K562 (cell line): ENCODE measurements around the gene SAMD15. TPM values are rescaled to one million over a fixed set of nuclear protein-coding genes. Genes with fewer than 3 reads are reported as not detected.

ENCODE experiments used
- ATAC-seq: fragments of 200-7000 bp; cut with Tn5 transposase; 3 replicates; pipeline ENCODE4 v1.9.1; 2020; ENCODE audit warnings: moderate library complexity
- BruUV-seq: library from RNA; stranded (reverse); fragments of 400-500 nt; replicated peaks from 2 replicates; lab custom pipeline; 2021; lab: Mats Ljungman, UMichigan
- CTCF ChIA-PET: fragments of 300-600 bp; formaldehyde crosslinking; extraction: SDS; loops from one replicate; lab custom pipeline; 2021; ENCODE audit warnings: low intra/inter-chr PET ratio; lab: Yijun Ruan, JAX
- POLR2A ChIA-PET: fragments of 300-600, 350-650 bp; sonication (Branson Sonifier 250); formaldehyde crosslinking; extraction: SDS; loops from one replicate; lab custom pipeline; 2021; ENCODE audit warnings: antibody characterized with exemption, inconsistent platforms; lab: Yijun Ruan, JAX
- DNase-seq, 4 experiments: peaks; one replicate each; pipeline versions ENCODE4 v3.0.0 to v3.0.0-alpha.2; 2011 to 2018; ENCODE audit warnings: low spot score in 3 of 4, mixed read lengths in 3 of 4; ENCODE audit errors: extremely low read depth in 1 of 4
- FAIRE-seq: peaks from 2 replicates; lab custom pipeline; 2011; peaks lifted over from hg19 to GRCh38; lab: Jason Lieb, UNC
- H2AFZ ChIP-seq: 2 replicates; pipeline ENCODE4 v1.6.0; 2011; ENCODE audit warnings: low read depth, low read length, control low read depth, inconsistent platforms
- H3K27ac ChIP-seq: fragments of 200-600 bp; 3 replicates; pipeline ENCODE4 v1.8.0; 2011; ENCODE audit warnings: low read depth, mild to moderate bottlenecking, control low read depth, inconsistent platforms, low read length, moderate library complexity, mixed read lengths; ENCODE audit errors: extremely low read depth
- H3K27me3 ChIP-seq, 2 experiments: fragments of 300-600 bp in 1 of 2; 2 replicates in 1 of 2; 3 replicates in 1 of 2; pipeline versions ENCODE4 v1.6.0 to v1.8.0; 2011; ENCODE audit warnings: inconsistent platforms in 2 of 2, low read length in 2 of 2, mild to moderate bottlenecking in 1 of 2, mixed read lengths in 1 of 2, moderate library complexity in 1 of 2; ENCODE audit not compliant: control insufficient read depth in 2 of 2, insufficient read depth in 2 of 2
- H3K36me3 ChIP-seq: fragments of 300-600 bp; 3 replicates; pipeline ENCODE4 v1.8.0; 2011; ENCODE audit warnings: mild to moderate bottlenecking, low read length, inconsistent platforms; ENCODE audit not compliant: control insufficient read depth, insufficient read depth
- H3K4me1 ChIP-seq, 2 experiments: fragments of 200-600 bp in 1 of 2; replicated peaks in 1 of 2; 2 replicates in 1 of 2; 3 replicates in 1 of 2; pipeline versions ENCODE4 v1.5.1 to v1.8.0; 2011; ENCODE audit warnings: inconsistent platforms in 2 of 2, low read length in 2 of 2, mild to moderate bottlenecking in 1 of 2, mixed read lengths in 1 of 2, moderate library complexity in 1 of 2; ENCODE audit not compliant: control insufficient read depth in 2 of 2, insufficient read depth in 2 of 2
- H3K4me2 ChIP-seq: 2 replicates; pipeline ENCODE4 v1.6.1; 2011; ENCODE audit warnings: low read length, control low read depth, inconsistent platforms, mixed read lengths; ENCODE audit not compliant: insufficient read depth
- H3K4me3 ChIP-seq: fragments of 200-600 bp; sonication (generic), shearing (Covaris generic); 2 replicates; pipeline ENCODE4 v1.5.1; 2016; ENCODE audit warnings: control low read depth, inconsistent platforms
- H3K79me2 ChIP-seq: fragments of 200-600 bp; 3 replicates; pipeline ENCODE4 v1.8.0; 2011; ENCODE audit warnings: low read length, inconsistent platforms; ENCODE audit not compliant: control insufficient read depth, insufficient read depth
- H3K9ac ChIP-seq, 2 experiments: 2 replicates each; pipeline versions ENCODE4 v1.6.0 to v1.6.1; 2011; ENCODE audit warnings: low read depth in 2 of 2, low read length in 2 of 2, control low read depth in 1 of 2, inconsistent platforms in 1 of 2, mild to moderate bottlenecking in 1 of 2, mixed read lengths in 1 of 2; ENCODE audit not compliant: insufficient read depth in 1 of 2
- H3K9me1 ChIP-seq: one replicate; pipeline ENCODE4 v1.6.0; 2011; ENCODE audit warnings: inconsistent platforms, mild to moderate bottlenecking, low read length, moderate library complexity; ENCODE audit not compliant: control insufficient read depth, insufficient read depth
- H3K9me3 ChIP-seq: replicated peaks from 2 replicates; pipeline ENCODE4 v1.5.1; 2011; ENCODE audit warnings: low read depth, low read length, inconsistent platforms; ENCODE audit not compliant: control insufficient read depth, insufficient read depth
- H4K20me1 ChIP-seq: replicated peaks from 2 replicates; pipeline ENCODE4 v1.6.1; 2011; ENCODE audit warnings: low read length, inconsistent platforms, mixed read lengths; ENCODE audit not compliant: control insufficient read depth, insufficient read depth
- CAMTA2 ChIP-seq: fragments of 250-450 bp; sonication (Bioruptor Pico); conservative IDR thresholded peaks from 2 replicates; pipeline ENCODE4 v1.5.1; 2022
- DMBX1 ChIP-seq: fragments of 250-450 bp; sonication (Bioruptor Pico); IDR thresholded peaks from 2 replicates; pipeline ENCODE4 v1.8.0; 2022; ENCODE audit warnings: inconsistent platforms, mild to moderate bottlenecking, moderate library complexity, borderline replicate concordance
- ETV5 ChIP-seq: sonication (generic); formaldehyde crosslinking; IDR thresholded peaks from 2 replicates; pipeline ENCODE4 v1.4.0; 2020; ENCODE audit warnings: low read depth, mild to moderate bottlenecking, missing genetic modification reagents
- EWSR1 ChIP-seq: fragments of 450-650 bp; IDR thresholded peaks from 2 replicates; pipeline ENCODE4 v1.6.1; 2018; ENCODE audit warnings: borderline replicate concordance, mild to moderate bottlenecking, low read depth, moderate library complexity; ENCODE audit not compliant: partially characterized antibody
- FOSL1 ChIP-seq: fragments of 200-800 bp; sonication (Bioruptor generic); conservative IDR thresholded peaks from 2 replicates; pipeline ENCODE4 v1.6.1; 2016; ENCODE audit warnings: missing genetic modification characterization, missing compliant biosample characterization
- FOXK1 ChIP-seq: sonication (generic); formaldehyde crosslinking; IDR thresholded peaks from 2 replicates; pipeline ENCODE4 v1.8.0; 2022; ENCODE audit warnings: missing genetic modification reagents, mild to moderate bottlenecking, borderline replicate concordance
- HCFC1 ChIP-seq: IDR thresholded peaks from 2 replicates; pipeline ENCODE4 v1.6.1; 2012; ENCODE audit warnings: low read depth, low read length, improper control_type of control experiment
- MEF2A ChIP-seq: IDR thresholded peaks from 2 replicates; pipeline ENCODE4 v1.6.1; 2011; ENCODE audit warnings: low read depth, mild to moderate bottlenecking, low read length, moderate library complexity; ENCODE audit not compliant: control insufficient read depth
- MTF1 ChIP-seq: fragments of 250-450 bp; sonication (Bioruptor Pico); IDR thresholded peaks from 2 replicates; pipeline ENCODE4 v1.9.0; 2021; ENCODE audit warnings: moderate library complexity, mild to moderate bottlenecking, inconsistent platforms, borderline replicate concordance
- NFE2 ChIP-seq: IDR thresholded peaks from 2 replicates; pipeline ENCODE4 v1.6.1; 2014; ENCODE audit warnings: antibody characterized with exemption, low read depth
- POLR3A ChIP-seq: IDR thresholded peaks from 2 replicates; pipeline ENCODE4 v1.6.1; 2011; ENCODE audit warnings: borderline replicate concordance, mild to moderate bottlenecking, moderate library complexity; ENCODE audit not compliant: insufficient read length, insufficient read depth; ENCODE audit errors: extremely low read depth
- RB1 ChIP-seq: fragments of 450-650 bp; IDR thresholded peaks from 2 replicates; pipeline ENCODE4 v1.6.1; 2017; ENCODE audit warnings: low read depth, mild to moderate bottlenecking
- SIN3B ChIP-seq: fragments of 450-650 bp; IDR thresholded peaks from 2 replicates; pipeline ENCODE4 v1.6.1; 2017; ENCODE audit warnings: low read depth, mild to moderate bottlenecking, moderate library complexity
- SLC30A9 ChIP-seq: fragments of 250-450 bp; sonication (Bioruptor Pico); IDR thresholded peaks from 2 replicates; pipeline ENCODE4 v1.8.0; 2022; ENCODE audit warnings: mild to moderate bottlenecking, moderate library complexity
- THRB ChIP-seq: fragments of 450-650 bp; formaldehyde crosslinking; conservative IDR thresholded peaks from 2 replicates; pipeline ENCODE4 v1.4.0; 2022; ENCODE audit warnings: mild to moderate bottlenecking, missing genetic modification characterization
- U2AF2 ChIP-seq: fragments of 200-400 bp; formaldehyde crosslinking; optimal IDR thresholded peaks from 2 replicates; pipeline ENCODE3; 2017; ENCODE audit warnings: low read depth, mild to moderate bottlenecking, low read length
- WHSC1 ChIP-seq: IDR thresholded peaks from one replicate; pipeline ENCODE4 v1.6.1; 2012; ENCODE audit warnings: low read length, control low read depth, inconsistent platforms
- ZBED1 ChIP-seq: IDR thresholded peaks from 2 replicates; pipeline ENCODE4 v1.6.1; 2014
- ZBTB49 ChIP-seq: sonication (generic); formaldehyde crosslinking; IDR thresholded peaks from 2 replicates; pipeline ENCODE4 v1.8.0; 2022; ENCODE audit warnings: missing genetic modification reagents, mild to moderate bottlenecking, borderline replicate concordance
- ZNF707 ChIP-seq: fragments of 250-450 bp; sonication (Bioruptor Pico); conservative IDR thresholded peaks from 2 replicates; pipeline ENCODE4 v1.8.0; 2022; ENCODE audit warnings: inconsistent platforms, mild to moderate bottlenecking, moderate library complexity
- ZNF75A ChIP-seq: fragments of 450-650 bp; formaldehyde crosslinking; IDR thresholded peaks from 2 replicates; pipeline ENCODE4 v1.4.0; 2020; ENCODE audit warnings: mild to moderate bottlenecking
- ZNF766 ChIP-seq: fragments of 200-800 bp; sonication (Bioruptor generic); conservative IDR thresholded peaks from 2 replicates; pipeline ENCODE4 v1.6.1; 2016; ENCODE audit warnings: missing genetic modification characterization, missing compliant biosample characterization
- WGBS: fragments of 100-300 bp; shearing (Covaris generic); methylation state at CpG from one replicate; pipeline ENCODE4 v1.1.6; 2016; ENCODE audit warnings: low coverage, mixed read lengths; ENCODE audit not compliant: insufficient coverage; ENCODE audit errors: missing lambda C conversion rate; 5-methylcytosine and 5-hydroxymethylcytosine counted together
- in situ Hi-C: fragments of 300-500 bp; cut with MboI; formaldehyde crosslinking; loops from 4 replicates; pipeline ENCODE4 v1.15.0; 2018; ENCODE audit warnings: inconsistent platforms, mixed read lengths
- intact Hi-C: fragments of 100-400 bp; cut with micrococcal nuclease; formaldehyde crosslinking; loops from 2 replicates; pipeline ENCODE4 v1.14.2; 2022
- polyA plus RNA-seq, 8 experiments: library from polyadenylated mRNA; depleted of rRNA in 4 of 8; stranded (reverse) in 5 of 8; unstranded in 3 of 8; fragments of >200 nt; fragmentation: Nextera tagmentation in 2 of 8; fragmentation: Illumina TruSeq in 1 of 8; extraction: Ambion mirVana in 2 of 8; extraction: Trizol in 1 of 8; gene quantifications; 2 replicates each; pipeline versions ENCODE4 v1.2.1 to v1.2.3, GENCODE V29; 2011 to 2014; ENCODE audit warnings: inconsistent platforms in 1 of 8, missing spikeins in 1 of 8
- total RNA-seq, 7 experiments: library from RNA; depleted of rRNA in 6 of 7; stranded (reverse); fragments of >200 nt in 6 of 7; fragmentation: Illumina TruSeq in 2 of 7; extraction: Trizol in 2 of 7; gene quantifications; 2 replicates each; pipeline versions ENCODE4 v1.2.1 to v1.2.3, GENCODE V29; 2011 to 2021; ENCODE audit warnings: low replicate concordance in 1 of 7

SAMD15 gene
- total and polyA plus RNA-seq, 9 of the 15 experiments (the other 6 are each of a cell fraction or from before 2014, with no cell fraction given) = 0.18 to 0.54 (median 0.25) TPM

GRCh38 chr14:77346495-77346894 lies 30.7 kb upstream of the SAMD15 start (continued):
- TF ChIP-seq EWSR1 (no peak), FOSL1 (tag) (no peak), ETV5 (no peak), RB1 (no peak), ZNF766 (CRISPR knock-in tag) (no peak), POLR3A (no peak), CAMTA2 (no peak), SIN3B (no peak)
- TF ChIP-seq, all 486 proteins: peak for 0

- WGBS = 65% methylated on average over 3 of the region's 3 CpGs
- intact Hi-C loops = no loop called here
- CTCF ChIA-PET = no interaction called here
- no peak for TF ChIP-seq HCFC1
- TF ChIP-seq U2AF2 = no peak
- TF ChIP-seq NFE2 = no peak
- no peak for TF ChIP-seq ZBTB49 (CRISPR knock-in tag)
- TF ChIP-seq ZNF707 = no peak
- TF ChIP-seq FOXK1 (CRISPR knock-in tag) = no peak
- no peak for TF ChIP-seq ZBED1
- no peak for TF ChIP-seq THRB (CRISPR knock-in tag)
- no peak for TF ChIP-seq ZNF75A (CRISPR knock-in tag)
- TF ChIP-seq SLC30A9 (CRISPR knock-in tag) = no peak
- TF ChIP-seq WHSC1 = no peak
- no peak for TF ChIP-seq MTF1 (CRISPR knock-in tag)
- no peak for TF ChIP-seq DMBX1 (CRISPR knock-in tag)
- TF ChIP-seq MEF2A = no peak
These were observed 29.4 kb upstream of the SAMD15 start for GRCh38 chr14:77347751-77348150.

More at GRCh38 chr14:77347751-77348150, 29.4 kb upstream of the SAMD15 start:
- in situ Hi-C loops = no loop called here
- H3K4me2 ChIP-seq = no peak overlapping the region
- H3K9me1 ChIP-seq = no peaks in the 10 kb centered on the region
- ATAC-seq (no peak), FAIRE-seq (no peak), DNase-seq (no peak)
- H2AFZ ChIP-seq = no peak overlapping the region
- no peak overlapping the region for H3K4me3 ChIP-seq
- POLR2A ChIA-PET = interaction anchor here (1.1 to 1.3 kb wide), 2 partner anchors 16 to 22 kb away, joined by 3 to 5 read pairs; no protein-coding TSS in a partner anchor
- no TSS peak for BruUV-seq
- no peak overlapping the region for H3K9ac ChIP-seq
- H4K20me1 ChIP-seq = no peaks in the 10 kb centered on the region
- peaks cover 16% of the 10 kb centered on the region; the same call in 2 of the 3 replicates for H3K36me3 ChIP-seq
- H3K4me1 ChIP-seq = peaks cover 0 to 9% of the 10 kb centered on the region in 2 experiments; a peak in 3 of 5 replicates
- H3K27me3 ChIP-seq = no peaks in the 10 kb centered on the region
- H3K79me2 ChIP-seq = no peaks in the 10 kb centered on the region
- no peaks in the 10 kb centered on the region for H3K9me3 ChIP-seq
- H3K27ac ChIP-seq = no peak overlapping the region
